GM23338 (cell line): ENCODE data around the gene DNAJB2. TPM values are rescaled to one million over a fixed set of nuclear protein-coding genes. Genes with fewer than 3 reads are reported as not detected.

Experiments
- microRNA counts: library from miRNA; unstranded; fragments of <30 nt; microRNA quantifications from one replicate; lab custom pipeline; 2017
- microRNA-seq: library from miRNA; unstranded; fragments of <30 nt; microRNA quantifications from one replicate; pipeline ENCODE4, GENCODE V29; 2017
- polyA plus RNA-seq: library from polyadenylated mRNA; unstranded; fragments of >200 nt; fragmentation: Nextera tagmentation; extraction: Ambion mirVana; gene quantifications from 2 replicates; pipeline ENCODE4 v1.2.1, GENCODE V29; 2016
- small RNA-seq: library from RNA; depleted of rRNA; stranded (forward); fragments of <200 nt; gene quantifications from one replicate; pipeline ENCODE3, GENCODE V24; 2014; ENCODE audit warnings: low replicate concordance
- total RNA-seq: library from RNA; depleted of rRNA; stranded (reverse); fragments of >200 nt; shearing (Covaris generic); gene quantifications from 2 replicates; pipeline ENCODE4 v1.2.3, GENCODE V29; 2014; rRNA removed

Gene DNAJB2
- total and polyA plus RNA-seq, 2 experiments from 2014 or later = 6.4 to 25.9 TPM

MicroRNAs within 50 kb of the gene (microRNA counts, 767-probe panel; counts per million panel counts)
- not detected for microRNA hsa-miR-153 (lab: Ali Mortazavi, UCI)

Small RNAs within 50 kb of the gene (microRNA-seq; reads per million reads assigned to microRNA genes)
- not detected for gene MIR153-1

Small RNAs within 50 kb of the gene (small RNA-seq; reads per million reads assigned to genes)
- 0.15 reads per million for gene MIR153-1

Other genes with a start within 250 kb of the DNAJB2 start
- 0.23 and 0.38 TPM in 2 replicates for gene CFAP65, start 237.8 kb upstream of the DNAJB2 start, total RNA-seq
- 0.37 and 0.74 TPM in 2 replicates for gene CFAP65, start 237.8 kb upstream of the DNAJB2 start, polyA plus RNA-seq
- not detected in 2 replicates for gene IHH, start 218.4 kb upstream of the DNAJB2 start, total RNA-seq
- gene IHH, start 218.4 kb upstream of the DNAJB2 start, polyA plus RNA-seq = not detected in 2 replicates
- gene NHEJ1, start 118.6 kb upstream of the DNAJB2 start, total RNA-seq = 25.2 and 30.6 TPM in 2 replicates
- gene NHEJ1, start 118.6 kb upstream of the DNAJB2 start, polyA plus RNA-seq = 16.5 and 19.6 TPM in 2 replicates
- gene SLC23A3, start 109.3 kb upstream of the DNAJB2 start, total RNA-seq = 0.73 TPM in 1 of 2 replicates, not detected in the other
- gene SLC23A3, start 109.3 kb upstream of the DNAJB2 start, polyA plus RNA-seq = 0.10 and 0.26 TPM in 2 replicates
- 18.2 and 22.8 TPM in 2 replicates for gene CNPPD1, start 102.4 kb upstream of the DNAJB2 start, total RNA-seq
- gene CNPPD1, start 102.4 kb upstream of the DNAJB2 start, polyA plus RNA-seq = 17.4 and 18.0 TPM in 2 replicates
- gene RETREG2, start 101.1 kb upstream of the DNAJB2 start, total RNA-seq = 35.1 and 41.8 TPM in 2 replicates
- 12.7 and 13.2 TPM in 2 replicates for gene RETREG2, start 101.1 kb upstream of the DNAJB2 start, polyA plus RNA-seq
- gene ZFAND2B, start 72.6 kb upstream of the DNAJB2 start, total RNA-seq = 21.5 and 30.0 TPM in 2 replicates
- 13.1 and 16.3 TPM in 2 replicates for gene ZFAND2B, start 72.6 kb upstream of the DNAJB2 start, polyA plus RNA-seq
- 35.1 and 43.6 TPM in 2 replicates for gene ABCB6, start 60.4 kb upstream of the DNAJB2 start, total RNA-seq
- 26.2 and 29.8 TPM in 2 replicates for gene ABCB6, start 60.4 kb upstream of the DNAJB2 start, polyA plus RNA-seq
- gene ATG9A, start 49.7 kb upstream of the DNAJB2 start, total RNA-seq = 54.2 and 62.7 TPM in 2 replicates
- 18.0 and 20.7 TPM in 2 replicates for gene ATG9A, start 49.7 kb upstream of the DNAJB2 start, polyA plus RNA-seq
- gene ANKZF1, start 49.6 kb upstream of the DNAJB2 start, total RNA-seq = 51.2 and 61.9 TPM in 2 replicates
- 29.9 TPM in 2 replicates for gene ANKZF1, start 49.6 kb upstream of the DNAJB2 start, polyA plus RNA-seq
- gene GLB1L, start 33.9 kb upstream of the DNAJB2 start, total RNA-seq = 5.4 and 5.6 TPM in 2 replicates
- gene GLB1L, start 33.9 kb upstream of the DNAJB2 start, polyA plus RNA-seq = 1.7 TPM in 2 replicates
- 12.1 and 17.0 TPM in 2 replicates for gene STK16, start 33.9 kb upstream of the DNAJB2 start, total RNA-seq
- gene STK16, start 33.9 kb upstream of the DNAJB2 start, polyA plus RNA-seq = 3.1 and 3.4 TPM in 2 replicates
- 0.14 TPM in 1 of 2 replicates, not detected in the other for gene TUBA4B, start 26.1 kb upstream of the DNAJB2 start, total RNA-seq
- gene TUBA4B, start 26.1 kb upstream of the DNAJB2 start, polyA plus RNA-seq = 0.17 TPM in 1 of 2 replicates, not detected in the other
- 77.7 and 89.6 TPM in 2 replicates for gene TUBA4A, start 25.4 kb upstream of the DNAJB2 start, total RNA-seq
- 43.3 and 44.3 TPM in 2 replicates for gene TUBA4A, start 25.4 kb upstream of the DNAJB2 start, polyA plus RNA-seq
- 18.8 and 22.1 TPM in 2 replicates for gene PTPRN, start 30.0 kb downstream of the DNAJB2 start, total RNA-seq
- 4.8 and 5.1 TPM in 2 replicates for gene PTPRN, start 30.0 kb downstream of the DNAJB2 start, polyA plus RNA-seq
- not detected in 2 replicates for gene RESP18, start 53.4 kb downstream of the DNAJB2 start, total RNA-seq
- gene RESP18, start 53.4 kb downstream of the DNAJB2 start, polyA plus RNA-seq = not detected in 2 replicates
- 58.8 and 67.9 TPM in 2 replicates for gene DNPEP, start 108.5 kb downstream of the DNAJB2 start, total RNA-seq
- gene DNPEP, start 108.5 kb downstream of the DNAJB2 start, polyA plus RNA-seq = 44.9 and 49.2 TPM in 2 replicates
- 2.0 and 6.1 TPM in 2 replicates for gene DES, start 139.0 kb downstream of the DNAJB2 start, total RNA-seq
- 1.0 and 1.3 TPM in 2 replicates for gene DES, start 139.0 kb downstream of the DNAJB2 start, polyA plus RNA-seq
- 32.4 and 32.6 TPM in 2 replicates for gene SPEG, start 155.5 kb downstream of the DNAJB2 start, total RNA-seq
- gene SPEG, start 155.5 kb downstream of the DNAJB2 start, polyA plus RNA-seq = 12.6 and 12.9 TPM in 2 replicates
- gene GMPPA, start 219.5 kb downstream of the DNAJB2 start, total RNA-seq = 33.8 and 37.3 TPM in 2 replicates
- 25.2 and 27.0 TPM in 2 replicates for gene GMPPA, start 219.5 kb downstream of the DNAJB2 start, polyA plus RNA-seq
- 3.6 TPM in 1 of 2 replicates, not detected in the other for gene ASIC4, start 235.1 kb downstream of the DNAJB2 start, total RNA-seq
- gene ASIC4, start 235.1 kb downstream of the DNAJB2 start, polyA plus RNA-seq = 0.13 and 0.40 TPM in 2 replicates